Ascending aorta (tissue), 2 donors: ENCODE measurements around the gene ARPC5. TPM values are rescaled to one million over a fixed set of nuclear protein-coding genes. Genes with fewer than 3 reads are reported as not detected.
A peak's percentile ranks its signal among the peaks of the same experiment; 100 is the strongest.

Experiments used
- DNase-seq, 2 donors: peaks; one replicate each; pipeline ENCODE4 v3.0.0-alpha.2; 2019; ENCODE audit warnings: low spot score in 2 of 2
- H3K27ac ChIP-seq, 2 donors: fragments of 200-600 bp; sonication (generic); one replicate each; pipeline ENCODE4 v1.5.1; 2016 to 2017; ENCODE audit warnings: mild to moderate bottlenecking in 1 of 2
- H3K27me3 ChIP-seq: fragments of 200-600 bp; sonication (generic); one replicate; pipeline ENCODE4 v1.5.1; 2017
- H3K36me3 ChIP-seq, 2 donors: fragments of 200-600 bp; sonication (generic); one replicate each; pipeline ENCODE4 v1.5.1; 2016
- H3K4me1 ChIP-seq, 2 donors: fragments of 200-600 bp; sonication (generic); one replicate each; pipeline ENCODE4 v1.5.1; 2016 to 2017; ENCODE audit warnings: mild to moderate bottlenecking in 1 of 2
- H3K4me3 ChIP-seq, 2 donors: fragments of 200-600 bp; sonication (generic); one replicate each; pipeline ENCODE4 v1.5.1; 2016 to 2017; ENCODE audit warnings: mild to moderate bottlenecking in 1 of 2
- H3K9me3 ChIP-seq, 2 donors: fragments of 200-600 bp; sonication (generic); one replicate each; pipeline ENCODE4 v1.5.1; 2016
- CTCF ChIP-seq, 3 experiments: fragments of 200-600 bp in 2 of 3; fragments of 450-650 bp in 1 of 3; sonication (generic) in 2 of 3; IDR thresholded peaks; one replicate each; pipeline ENCODE4 v1.5.1; 2016 to 2019; ENCODE audit warnings: antibody characterized with exemption in 3 of 3, mild to moderate bottlenecking in 1 of 3, moderate library complexity in 1 of 3
- intact Hi-C: fragments of 100-400 bp; cut with DNase I; formaldehyde crosslinking; loops from one replicate; pipeline ENCODE4 v1.15.1; 2023
- total RNA-seq: library from RNA; depleted of rRNA; stranded (reverse); fragments of >200 nt; gene quantifications from one replicate; pipeline ENCODE4 v1.1.0, GENCODE V29; 2016

The ARPC5 gene
- total RNA-seq, 1 donor from 2014 or later = 48.3 TPM

- Histone ChIP-seq H3K9me3 (no peaks in the 10 kb centered on the region), H3K4me3 (peak within 1 kb of the TSS in 1 of 2 donors; percentile 16), H3K36me3 (no peaks in the 10 kb centered on the region), H3K27ac (peak within 1 kb of the TSS in 1 of 2 donors; percentile 8), H3K27me3 (no peaks in the 10 kb centered on the region), H3K4me1 (no peaks in the 10 kb centered on the region)
- peak in 1 of 2 donors; percentile 64 for DNase-seq
- no peak for TF ChIP-seq CTCF (IDR thresholded peaks at IDR 0.05)
- intact Hi-C loops = no loop called here
Measured at GRCh38 chr1:183590244-183591191, 45.1 kb downstream of the ARPC5 start, which contains the start of gene NCF2. NCF2 (minus strand) TSS chr1:183590459; CDS start chr1:183590329, 130 bp downstream.

DNA sequence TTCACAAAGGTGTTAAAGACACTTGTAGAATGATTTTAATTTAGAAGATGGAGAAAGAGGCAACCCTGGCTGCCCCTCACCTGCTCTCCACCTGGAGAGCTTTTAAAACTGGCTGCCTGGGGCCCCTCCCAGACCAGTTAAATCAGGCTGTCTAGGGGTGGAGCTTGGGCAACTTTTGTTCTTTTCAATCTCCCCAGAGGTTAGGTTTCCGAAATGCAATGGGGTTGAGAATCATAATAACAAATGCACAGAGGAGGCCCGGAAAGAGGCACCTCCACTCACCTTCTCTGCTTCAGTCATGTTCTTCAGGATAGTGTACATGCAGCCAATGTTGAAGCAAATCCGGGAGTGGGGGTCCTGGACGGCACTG is 45.7 kb downstream of the ARPC5 start:
- Histone ChIP-seq H3K36me3 (no peaks in the 10 kb centered on the region), H3K4me1 (no peaks in the 10 kb centered on the region), H3K27me3 (no peaks in the 10 kb centered on the region), H3K4me3 (peak overlapping the region in 1 of 2 donors; percentile 16), H3K9me3 (no peaks in the 10 kb centered on the region), H3K27ac (no peak overlapping the region)
- TF ChIP-seq CTCF (IDR thresholded peaks at IDR 0.05) = no peak
- intact Hi-C loops = no loop called here
- no peak for DNase-seq

- no peaks in the 10 kb centered on the region for H3K27me3 ChIP-seq
- no peak for TF ChIP-seq CTCF (IDR thresholded peaks at IDR 0.05)
- no peaks in the 10 kb centered on the region for H3K36me3 ChIP-seq
- intact Hi-C loops = no loop called here
- DNase-seq = no peak
- H3K27ac ChIP-seq = no peak overlapping the region
- H3K9me3 ChIP-seq = no peaks in the 10 kb centered on the region
- no peaks in the 10 kb centered on the region for H3K4me1 ChIP-seq
- H3K4me3 ChIP-seq = peak overlapping the region in 1 of 2 donors; percentile 16
Measured at GRCh38 chr1:183589384-183589783, 46.2 kb downstream of the ARPC5 start.

DNA sequence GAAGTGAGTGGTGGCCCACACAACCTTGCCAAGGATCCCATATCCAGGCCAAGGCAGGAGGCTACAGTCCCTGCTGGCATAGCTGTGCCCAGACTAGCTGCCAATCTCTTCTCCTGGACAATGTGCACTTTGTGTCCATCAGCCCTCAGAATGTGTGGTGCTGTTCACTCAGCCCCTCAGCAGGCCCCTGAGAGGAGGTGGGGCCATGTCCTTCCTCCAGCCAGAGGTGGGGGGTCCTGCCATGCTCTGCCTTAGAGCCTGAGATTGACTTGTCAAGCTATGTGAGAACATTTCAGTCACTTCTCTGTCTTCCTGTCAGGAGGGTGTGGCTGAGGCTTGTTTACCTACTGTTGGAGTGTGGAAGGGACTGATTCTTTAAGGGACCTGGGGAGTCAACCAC is 46.8 kb downstream of the ARPC5 start:
- TF ChIP-seq CTCF (IDR thresholded peaks at IDR 0.05) = no peak
- H3K27ac ChIP-seq = peak overlapping the region in 1 of 2 donors; percentile 17
- no peaks in the 10 kb centered on the region for H3K27me3 ChIP-seq
- H3K4me3 ChIP-seq = no peak overlapping the region
- DNase-seq = peak in 1 of 2 donors; percentile 44
- intact Hi-C loops = no loop called here
- H3K9me3 ChIP-seq = no peaks in the 10 kb centered on the region
- no peaks in the 10 kb centered on the region for H3K4me1 ChIP-seq
- no peaks in the 10 kb centered on the region for H3K36me3 ChIP-seq

DNA sequence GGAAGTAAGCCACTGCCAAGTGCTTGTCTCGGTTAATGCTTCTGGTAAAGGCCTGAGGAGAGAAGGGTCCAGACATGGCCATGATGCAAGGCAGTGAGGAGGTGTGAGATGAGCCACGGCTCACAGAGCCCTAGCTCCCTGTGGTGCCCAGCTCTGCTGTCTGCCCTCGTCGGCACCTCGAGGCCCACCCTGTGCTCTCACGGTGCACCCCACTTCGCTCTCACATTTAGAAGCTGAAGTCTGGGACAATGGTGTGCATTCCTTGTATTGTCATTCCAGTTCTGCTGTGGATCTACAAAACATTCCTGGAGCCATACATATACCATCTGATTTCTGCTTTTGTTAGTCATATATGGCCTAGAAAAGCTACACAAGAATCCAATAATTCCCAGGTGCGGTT is 48.7 kb downstream of the ARPC5 start:
- Histone ChIP-seq H3K4me3 (no peak overlapping the region), H3K36me3 (no peaks in the 10 kb centered on the region), H3K27me3 (no peaks in the 10 kb centered on the region), H3K9me3 (no peaks in the 10 kb centered on the region), H3K27ac (no peak overlapping the region), H3K4me1 (peaks cover 0 to 5% of the 10 kb centered on the region in 2 donors)
- intact Hi-C loops = no loop called here
- TF ChIP-seq CTCF (IDR thresholded peaks at IDR 0.05) = no peak
- peak in 1 of 2 donors; percentile 12 for DNase-seq
